ENCODE data around the gene IL4R.

DNA sequence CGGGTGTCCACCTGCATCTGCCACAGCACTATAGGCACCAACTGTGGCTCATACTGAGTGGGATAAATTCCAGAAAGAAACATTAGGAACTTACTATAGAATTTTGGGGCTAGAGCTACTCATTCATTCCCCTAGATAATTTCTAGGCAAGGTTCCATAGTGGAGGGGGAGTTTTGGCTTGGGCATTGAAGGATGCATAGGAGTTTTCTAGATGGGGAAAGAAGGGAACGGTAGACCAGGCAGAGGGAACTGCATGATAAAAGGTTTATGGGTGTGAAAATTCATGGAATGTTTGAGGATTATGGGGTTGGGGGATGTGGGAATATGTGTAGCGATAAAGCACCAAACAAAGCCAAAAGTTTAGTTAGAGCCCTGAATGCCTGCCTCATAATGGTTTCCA, 35.5 kb downstream of the IL4R start:
- TF ChIP-seq, protein P1, sequence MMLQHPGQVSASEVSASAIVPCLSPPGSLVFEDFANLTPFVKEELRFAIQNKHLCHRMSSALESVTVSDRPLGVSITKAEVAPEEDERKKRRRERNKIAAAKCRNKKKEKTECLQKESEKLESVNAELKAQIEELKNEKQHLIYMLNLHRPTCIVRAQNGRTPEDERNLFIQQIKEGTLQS (IDR thresholded peaks at IDR 0.05; ENCODE audit: insufficient read depth, low read depth, low read length), result no peak
- TF ChIP-seq, protein P2, sequence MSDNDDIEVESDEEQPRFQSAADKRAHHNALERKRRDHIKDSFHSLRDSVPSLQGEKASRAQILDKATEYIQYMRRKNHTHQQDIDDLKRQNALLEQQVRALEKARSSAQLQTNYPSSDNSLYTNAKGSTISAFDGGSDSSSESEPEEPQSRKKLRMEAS (IDR thresholded peaks at IDR 0.05), result no peak
- no peak for TF ChIP-seq EZH2 (IDR thresholded peaks at IDR 0.05; ENCODE audit: low read depth, low read length, severe bottlenecking)
- TF ChIP-seq, protein P3, sequence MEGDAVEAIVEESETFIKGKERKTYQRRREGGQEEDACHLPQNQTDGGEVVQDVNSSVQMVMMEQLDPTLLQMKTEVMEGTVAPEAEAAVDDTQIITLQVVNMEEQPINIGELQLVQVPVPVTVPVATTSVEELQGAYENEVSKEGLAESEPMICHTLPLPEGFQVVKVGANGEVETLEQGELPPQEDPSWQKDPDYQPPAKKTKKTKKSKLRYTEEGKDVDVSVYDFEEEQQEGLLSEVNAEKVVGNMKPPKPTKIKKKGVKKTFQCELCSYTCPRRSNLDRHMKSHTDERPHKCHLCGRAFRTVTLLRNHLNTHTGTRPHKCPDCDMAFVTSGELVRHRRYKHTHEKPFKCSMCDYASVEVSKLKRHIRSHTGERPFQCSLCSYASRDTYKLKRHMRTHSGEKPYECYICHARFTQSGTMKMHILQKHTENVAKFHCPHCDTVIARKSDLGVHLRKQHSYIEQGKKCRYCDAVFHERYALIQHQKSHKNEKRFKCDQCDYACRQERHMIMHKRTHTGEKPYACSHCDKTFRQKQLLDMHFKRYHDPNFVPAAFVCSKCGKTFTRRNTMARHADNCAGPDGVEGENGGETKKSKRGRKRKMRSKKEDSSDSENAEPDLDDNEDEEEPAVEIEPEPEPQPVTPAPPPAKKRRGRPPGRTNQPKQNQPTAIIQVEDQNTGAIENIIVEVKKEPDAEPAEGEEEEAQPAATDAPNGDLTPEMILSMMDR (IDR thresholded peaks at IDR 0.05; ENCODE audit: control extremely low read depth in 1 of 3, insufficient read depth in 1 of 3, low read depth in 1 of 3, low read length in 3 of 3), result no peak

Measured in H1 (cell line).